Measurements from ENCODE around the gene HRH1.

DNA sequence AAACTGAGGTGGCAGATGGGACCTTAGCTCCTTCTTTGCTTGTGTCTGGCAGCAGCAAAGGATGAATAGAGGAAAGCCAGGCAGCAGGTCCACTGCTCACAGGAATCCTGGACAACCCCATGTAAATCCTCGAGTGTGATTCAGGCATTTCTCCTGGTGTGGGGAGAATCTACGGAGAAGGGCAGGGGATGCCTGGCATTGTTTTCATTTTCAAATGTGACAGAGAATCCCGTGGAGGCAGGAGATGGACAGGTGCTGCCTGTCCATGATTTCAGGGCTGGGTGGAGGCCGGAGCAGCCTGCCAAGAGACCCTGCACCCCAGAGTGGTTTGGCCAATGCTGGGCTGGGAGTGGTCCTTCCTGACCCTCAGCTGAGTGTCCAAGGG is 1.7 kb downstream of the HRH1 start:
- TF ChIP-seq, protein P1, sequence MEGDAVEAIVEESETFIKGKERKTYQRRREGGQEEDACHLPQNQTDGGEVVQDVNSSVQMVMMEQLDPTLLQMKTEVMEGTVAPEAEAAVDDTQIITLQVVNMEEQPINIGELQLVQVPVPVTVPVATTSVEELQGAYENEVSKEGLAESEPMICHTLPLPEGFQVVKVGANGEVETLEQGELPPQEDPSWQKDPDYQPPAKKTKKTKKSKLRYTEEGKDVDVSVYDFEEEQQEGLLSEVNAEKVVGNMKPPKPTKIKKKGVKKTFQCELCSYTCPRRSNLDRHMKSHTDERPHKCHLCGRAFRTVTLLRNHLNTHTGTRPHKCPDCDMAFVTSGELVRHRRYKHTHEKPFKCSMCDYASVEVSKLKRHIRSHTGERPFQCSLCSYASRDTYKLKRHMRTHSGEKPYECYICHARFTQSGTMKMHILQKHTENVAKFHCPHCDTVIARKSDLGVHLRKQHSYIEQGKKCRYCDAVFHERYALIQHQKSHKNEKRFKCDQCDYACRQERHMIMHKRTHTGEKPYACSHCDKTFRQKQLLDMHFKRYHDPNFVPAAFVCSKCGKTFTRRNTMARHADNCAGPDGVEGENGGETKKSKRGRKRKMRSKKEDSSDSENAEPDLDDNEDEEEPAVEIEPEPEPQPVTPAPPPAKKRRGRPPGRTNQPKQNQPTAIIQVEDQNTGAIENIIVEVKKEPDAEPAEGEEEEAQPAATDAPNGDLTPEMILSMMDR (IDR thresholded peaks at IDR 0.05; ENCODE audit: low read length) = no peak
- no peak for TF ChIP-seq EZH2 (IDR thresholded peaks at IDR 0.05; ENCODE audit: borderline replicate concordance, low read length)
